Upper lobe of left lung (tissue), 6 donors: ENCODE data around the gene GLRX3. TPM values are rescaled to one million over a fixed set of nuclear protein-coding genes. Genes with fewer than 3 reads are reported as not detected.

Experiments used
- ATAC-seq, 2 donors: fragments of 200-7000 bp; cut with Tn5 transposase; one replicate each; pipeline ENCODE4 v1.9.1; 2022; ENCODE audit warnings: mild to moderate bottlenecking in 2 of 2, moderate library complexity in 2 of 2; ENCODE audit not compliant: low FRiP score in 2 of 2
- DNase-seq, 2 donors: peaks; one replicate each; pipeline ENCODE4 v3.0.0-alpha.2; 2019 to 2020
- H3K27ac ChIP-seq, 4 donors: fragments of 200-600 bp; sonication (generic); one replicate each; pipeline ENCODE4 v1.5.1; 2016 to 2019
- H3K27me3 ChIP-seq, 4 donors: fragments of 200-600 bp; sonication (generic); one replicate each; pipeline ENCODE4 v1.5.1; 2017 to 2019
- H3K36me3 ChIP-seq, 4 donors: fragments of 200-600 bp; sonication (generic); one replicate each; pipeline ENCODE4 v1.5.1; 2016 to 2019
- H3K4me1 ChIP-seq, 4 donors: fragments of 200-600 bp; sonication (generic); one replicate each; pipeline ENCODE4 v1.5.1; 2018 to 2019
- H3K4me3 ChIP-seq, 4 donors: fragments of 200-600 bp; sonication (generic); one replicate each; pipeline ENCODE4 v1.5.1; 2017 to 2019; ENCODE audit warnings: mild to moderate bottlenecking in 2 of 4, moderate library complexity in 1 of 4
- H3K9me3 ChIP-seq, 4 donors: fragments of 200-600 bp; sonication (generic); one replicate each; pipeline ENCODE4 v1.5.1; 2018 to 2019
- EP300 ChIP-seq, 4 donors: sonication (generic); formaldehyde crosslinking; IDR thresholded peaks; one replicate each; pipeline ENCODE4 v1.5.1; 2017; ENCODE audit warnings: antibody characterized with exemption in 4 of 4, control low read depth in 2 of 4
- POLR2A ChIP-seq, 4 donors: fragments of 450-650 bp; IDR thresholded peaks; one replicate each; pipeline ENCODE4 v1.5.1; 2016 to 2017; ENCODE audit warnings: antibody characterized with exemption in 4 of 4, mild to moderate bottlenecking in 2 of 4
- POLR2AphosphoS5 ChIP-seq, 2 donors: sonication (generic); formaldehyde crosslinking; IDR thresholded peaks; one replicate each; pipeline ENCODE4 v1.5.1; 2017; ENCODE audit warnings: antibody characterized with exemption in 2 of 2
- WGBS, 2 donors: methylation state at CpG; one replicate each; pipeline ENCODE4 v1.1.5; 2017 to 2018; 5-methylcytosine and 5-hydroxymethylcytosine counted together
- total RNA-seq, 6 donors: library from RNA; depleted of rRNA in 4 of 6; stranded (reverse); fragments of >200 nt in 4 of 6; gene quantifications; one replicate each; pipeline versions ENCODE4 v1.1.0 to v1.2.1, GENCODE V29; 2016 to 2021
- TF ChIP-seq, protein P1 (sequence below), 6 experiments: fragments of 450-650 bp in 4 of 6; fragments of 200-600 bp in 2 of 6; sonication (generic) in 2 of 6; IDR thresholded peaks; one replicate each; pipeline ENCODE4 v1.5.1; 2016 to 2019; ENCODE audit warnings: antibody characterized with exemption in 6 of 6
- donor health status: DM: no; HTN: no; CAD: no; lungs with moderate emphysema.
- donor health status: DM: no; HTN: yes; CAD: no; lungs with severe emphysema.

Gene GLRX3
- total RNA-seq, 6 donors from 2014 or later = 21.8 to 64.2 (median 45.7) TPM

DNA sequence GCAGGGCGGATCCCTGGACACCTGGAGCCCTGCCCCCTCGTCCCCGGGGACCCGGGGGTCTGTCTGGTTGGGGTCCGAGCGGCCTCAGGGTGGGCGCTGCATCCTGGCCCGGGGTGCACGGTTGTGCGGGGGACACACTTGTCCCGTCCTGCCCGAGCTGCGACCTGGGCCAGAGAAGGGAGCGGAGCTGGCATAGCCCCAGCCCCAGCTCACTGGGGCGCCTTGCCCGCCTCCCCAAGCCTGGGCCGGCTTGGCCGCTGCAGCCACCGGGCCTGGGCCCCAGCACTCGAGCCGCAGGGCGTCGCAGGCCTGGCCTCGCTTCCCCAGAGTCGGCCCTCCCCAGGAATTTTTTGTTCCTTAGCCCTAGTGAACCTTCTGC is 54.5 kb downstream of the GLRX3 start:
- peak overlapping the region; percentile 46 to 76 (median 66) for H3K4me3 ChIP-seq
- peak in 1 of 2 donors; percentile 11 for ATAC-seq
- no peak for DNase-seq
- peaks cover 0 to 20% (median 2%) of the 10 kb centered on the region in 4 donors for H3K36me3 ChIP-seq
- 17 to 36% methylated on average over 3 to 11 of the region's 25 CpGs for WGBS, 2 donors
- TF ChIP-seq POLR2AphosphoS5 (IDR thresholded peaks at IDR 0.05) = no peak
- no peak for TF ChIP-seq EP300 (IDR thresholded peaks at IDR 0.05)
- TF ChIP-seq POLR2A (IDR thresholded peaks at IDR 0.05) = no peak
- TF ChIP-seq, protein P1, sequence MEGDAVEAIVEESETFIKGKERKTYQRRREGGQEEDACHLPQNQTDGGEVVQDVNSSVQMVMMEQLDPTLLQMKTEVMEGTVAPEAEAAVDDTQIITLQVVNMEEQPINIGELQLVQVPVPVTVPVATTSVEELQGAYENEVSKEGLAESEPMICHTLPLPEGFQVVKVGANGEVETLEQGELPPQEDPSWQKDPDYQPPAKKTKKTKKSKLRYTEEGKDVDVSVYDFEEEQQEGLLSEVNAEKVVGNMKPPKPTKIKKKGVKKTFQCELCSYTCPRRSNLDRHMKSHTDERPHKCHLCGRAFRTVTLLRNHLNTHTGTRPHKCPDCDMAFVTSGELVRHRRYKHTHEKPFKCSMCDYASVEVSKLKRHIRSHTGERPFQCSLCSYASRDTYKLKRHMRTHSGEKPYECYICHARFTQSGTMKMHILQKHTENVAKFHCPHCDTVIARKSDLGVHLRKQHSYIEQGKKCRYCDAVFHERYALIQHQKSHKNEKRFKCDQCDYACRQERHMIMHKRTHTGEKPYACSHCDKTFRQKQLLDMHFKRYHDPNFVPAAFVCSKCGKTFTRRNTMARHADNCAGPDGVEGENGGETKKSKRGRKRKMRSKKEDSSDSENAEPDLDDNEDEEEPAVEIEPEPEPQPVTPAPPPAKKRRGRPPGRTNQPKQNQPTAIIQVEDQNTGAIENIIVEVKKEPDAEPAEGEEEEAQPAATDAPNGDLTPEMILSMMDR (IDR thresholded peaks at IDR 0.05) = no peak
- no peaks in the 10 kb centered on the region for H3K27me3 ChIP-seq
- H3K9me3 ChIP-seq = no peaks in the 10 kb centered on the region
- peak overlapping the region in 1 of 4 donors; percentile 26 for H3K27ac ChIP-seq
- H3K4me1 ChIP-seq = peaks cover 7 to 14% (median 9%) of the 10 kb centered on the region in 4 donors

DNA sequence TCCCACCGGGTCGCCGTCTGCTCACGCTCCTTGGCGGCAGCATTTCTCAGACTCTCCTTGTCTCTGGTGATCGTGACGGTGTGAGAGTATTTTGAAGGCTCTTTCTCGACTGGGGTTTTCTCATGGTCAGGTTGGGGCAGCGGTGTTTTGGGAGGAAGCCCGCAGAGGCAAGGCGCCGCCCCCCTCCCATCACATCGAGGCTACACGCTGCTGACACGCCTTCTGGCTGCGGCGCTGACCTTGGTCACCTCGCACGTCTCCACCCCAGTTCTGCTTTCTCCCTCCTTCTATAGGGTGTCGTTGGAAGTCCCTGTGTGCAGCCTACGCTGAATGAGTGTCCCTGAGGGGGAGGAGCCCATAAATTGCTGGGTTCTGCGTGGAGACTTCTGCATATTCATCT is 55.2 kb downstream of the GLRX3 start:
- ATAC-seq = no peak
- peaks cover 7 to 14% (median 9%) of the 10 kb centered on the region in 4 donors for H3K4me1 ChIP-seq
- TF ChIP-seq EP300 (IDR thresholded peaks at IDR 0.05) (no peak), POLR2A (IDR thresholded peaks at IDR 0.05) (no peak), POLR2AphosphoS5 (IDR thresholded peaks at IDR 0.05) (no peak)
- TF ChIP-seq, protein P1 (IDR thresholded peaks at IDR 0.05) = no peak
- WGBS, 2 donors = 79 to 87% methylated on average over 22 of the region's 22 CpGs
- DNase-seq = peak in 1 of 2 donors; percentile 47
- H3K4me3 ChIP-seq = no peak overlapping the region
- H3K27me3 ChIP-seq = no peaks in the 10 kb centered on the region
- peaks cover 0 to 14% (median 0%) of the 10 kb centered on the region in 4 donors for H3K36me3 ChIP-seq
- no peaks in the 10 kb centered on the region for H3K9me3 ChIP-seq
- H3K27ac ChIP-seq = no peak overlapping the region

DNA sequence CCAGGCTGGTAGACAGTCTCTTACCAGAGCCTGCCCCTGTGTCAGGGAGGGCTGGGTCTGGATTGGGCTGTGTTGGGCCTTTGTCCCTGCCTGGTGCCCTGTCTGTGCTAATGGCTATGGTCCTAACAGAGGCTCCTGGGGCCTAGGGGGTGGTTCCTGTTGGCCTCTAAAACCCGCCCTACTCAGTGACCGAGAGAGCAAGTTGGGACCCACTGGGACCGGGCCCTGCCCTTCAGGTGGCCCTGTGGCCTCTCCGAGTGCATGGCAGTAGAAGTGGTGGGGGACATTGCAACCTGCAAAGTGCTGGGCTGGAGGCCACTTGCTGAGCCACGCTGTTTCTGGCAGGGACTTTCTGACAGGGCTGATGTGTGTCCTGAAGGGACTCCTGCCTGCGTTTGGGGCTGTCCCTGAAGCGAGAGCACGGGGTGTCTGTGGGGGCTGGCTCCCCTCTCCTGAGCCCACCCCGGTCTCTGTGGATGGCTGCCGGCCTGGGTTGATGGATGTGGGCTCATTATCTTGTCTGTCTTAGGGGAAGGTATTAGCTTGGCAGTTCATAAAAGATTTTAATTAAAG is 56.2 kb downstream of the GLRX3 start:
- ATAC-seq = no peak
- peaks cover 7 to 14% (median 9%) of the 10 kb centered on the region in 4 donors for H3K4me1 ChIP-seq

DNA sequence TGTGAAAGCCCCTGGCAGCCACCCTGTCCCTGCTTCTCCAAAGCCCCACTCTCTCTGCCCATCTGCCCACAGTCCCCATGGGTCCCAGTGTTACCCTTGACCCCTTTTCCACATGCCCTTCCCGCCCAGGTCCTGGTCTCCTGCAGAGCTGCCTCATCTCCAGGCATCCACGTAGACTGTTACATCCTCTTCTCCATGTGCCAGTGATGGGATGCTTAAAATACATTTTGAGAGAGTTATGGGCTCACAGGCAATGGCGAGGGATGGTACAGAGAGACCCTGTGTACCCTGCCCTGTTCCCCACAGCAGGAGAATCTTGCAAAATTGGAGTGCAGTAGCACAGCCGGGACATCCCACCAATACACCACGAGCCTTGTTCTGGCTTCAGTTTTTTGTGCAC is 56.8 kb downstream of the GLRX3 start:
- DNase-seq = no peak
- 79 to 89% methylated on average over 4 to 5 of the region's 5 CpGs for WGBS, 2 donors
- TF ChIP-seq EP300 (IDR thresholded peaks at IDR 0.05) = no peak
- no peak for TF ChIP-seq POLR2AphosphoS5 (IDR thresholded peaks at IDR 0.05)
- TF ChIP-seq, protein P1 (IDR thresholded peaks at IDR 0.05) = no peak
- no peak for TF ChIP-seq POLR2A (IDR thresholded peaks at IDR 0.05)

More for the DNA sequence above, 56.2 kb downstream of the GLRX3 start:
- no peak for TF ChIP-seq EP300 (IDR thresholded peaks at IDR 0.05)
- TF ChIP-seq, protein P1 (IDR thresholded peaks at IDR 0.05) = no peak
- TF ChIP-seq POLR2A (IDR thresholded peaks at IDR 0.05) = no peak
- 67 to 85% methylated on average over 3 to 10 of the region's 10 CpGs for WGBS, 2 donors
- H3K36me3 ChIP-seq = peaks cover 0 to 5% (median 0%) of the 10 kb centered on the region in 4 donors
- no peaks in the 10 kb centered on the region for H3K27me3 ChIP-seq
- no peaks in the 10 kb centered on the region for H3K9me3 ChIP-seq
- peak in 1 of 2 donors; percentile 49 for DNase-seq
- no peak overlapping the region for H3K4me3 ChIP-seq
- no peak overlapping the region for H3K27ac ChIP-seq

More for the DNA sequence above, 56.8 kb downstream of the GLRX3 start:
- no peak overlapping the region for H3K27ac ChIP-seq
- no peak overlapping the region for H3K4me3 ChIP-seq
- no peaks in the 10 kb centered on the region for H3K9me3 ChIP-seq
- no peaks in the 10 kb centered on the region for H3K36me3 ChIP-seq
- H3K27me3 ChIP-seq = no peaks in the 10 kb centered on the region
- no peak for ATAC-seq
- H3K4me1 ChIP-seq = peaks cover 7 to 14% (median 9%) of the 10 kb centered on the region in 4 donors
